ENCODE results near the gene NOL4L. TPM values are rescaled to one million over a fixed set of nuclear protein-coding genes. Genes with fewer than 3 reads are reported as not detected.

NOL4L gene
- total RNA-seq, 2 experiments from 2014 or later: 21.8 to 22.1 TPM

DNA sequence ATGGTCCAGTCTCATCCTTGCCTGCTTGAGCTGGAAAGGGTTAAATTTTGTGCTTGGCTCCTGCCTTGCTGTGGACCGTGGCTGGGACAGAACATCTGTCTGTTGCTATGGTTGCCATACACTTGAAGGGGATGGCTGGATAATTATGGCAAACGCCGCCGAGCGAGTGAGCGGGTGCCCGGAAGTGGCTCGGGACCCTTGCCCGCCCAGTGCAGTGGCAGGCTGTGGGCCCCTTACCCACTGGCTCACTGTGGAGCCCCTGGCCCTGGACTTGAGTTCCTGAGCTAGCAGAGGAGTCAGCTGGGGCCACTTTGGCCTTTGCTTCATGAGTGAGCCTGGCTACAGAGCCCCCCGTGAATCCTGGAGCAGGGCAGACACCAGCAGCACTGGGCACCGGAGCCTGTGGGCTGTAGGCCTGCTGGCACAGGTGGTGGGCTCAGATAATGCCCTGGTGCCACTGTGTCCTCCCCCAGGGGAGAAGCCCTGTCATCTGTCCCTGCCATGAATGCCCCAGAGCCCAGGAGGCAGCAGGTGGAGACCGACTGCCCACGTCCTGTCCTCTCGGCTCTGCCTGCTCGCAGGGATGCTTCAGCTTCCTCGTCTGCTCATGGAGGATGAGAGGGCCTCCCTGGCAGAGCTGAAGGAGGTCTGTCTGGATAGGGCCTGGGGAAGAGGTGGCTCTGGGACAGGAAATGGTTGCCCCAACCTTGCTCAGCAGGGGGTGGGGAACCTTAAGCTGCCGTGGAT, 25.5 kb upstream of the NOL4L start:
- intact Hi-C loops (cut with micrococcal nuclease): no loop called here
- H3K36me3 Mint-ChIP-seq: no peaks in the 10 kb centered on the region
- H3K9me3 Mint-ChIP-seq: no peaks in the 10 kb centered on the region
- H3K4me3 Mint-ChIP-seq: no peak overlapping the region
- no peaks in the 10 kb centered on the region for H3K4me1 Mint-ChIP-seq (ENCODE audit: low read depth)
- DNase-seq: no peak
- POLR2A ChIA-PET: interaction anchor here (0.6 kb wide), 1 partner anchor 11 kb away, joined by 3 read pairs; no protein-coding TSS in a partner anchor
- CTCF ChIA-PET: no interaction called here
- no peak overlapping the region for H3K27ac Mint-ChIP-seq
- H3K27me3 Mint-ChIP-seq: no peaks in the 10 kb centered on the region

- ChIA-PET POLR2A (no interaction called here), CTCF (no interaction called here)
- Mint-ChIP-seq H3K4me3 (no peak overlapping the region), H3K27me3 (no peaks in the 10 kb centered on the region), H3K9me3 (no peaks in the 10 kb centered on the region), H3K27ac (no peak overlapping the region), H3K36me3 (no peaks in the 10 kb centered on the region), H3K4me1 (ENCODE audit: low read depth) (no peaks in the 10 kb centered on the region)
- DNase-seq: no peak
- intact Hi-C loops (cut with micrococcal nuclease): no loop called here
Observed at GRCh38 chr20:32609993-32610392, 24.9 kb upstream of the NOL4L start.

- Mint-ChIP-seq H3K9me3 (no peaks in the 10 kb centered on the region), H3K36me3 (no peaks in the 10 kb centered on the region), H3K27me3 (no peaks in the 10 kb centered on the region), H3K4me1 (ENCODE audit: low read depth) (no peaks in the 10 kb centered on the region), H3K27ac (no peak overlapping the region), H3K4me3 (no peak overlapping the region)
- DNase-seq: no peak
- intact Hi-C loops (cut with micrococcal nuclease): no loop called here
- CTCF ChIA-PET: interaction anchor here (0.6 kb wide), 2 partner anchors 22 to 49 kb away, joined by 3 read pairs; no protein-coding TSS in a partner anchor
- POLR2A ChIA-PET: no interaction called here
Observed at GRCh38 chr20:32609111-32609773, 24.1 kb upstream of the NOL4L start.

- Mint-ChIP-seq H3K4me1 (ENCODE audit: low read depth) (no peaks in the 10 kb centered on the region), H3K27me3 (no peaks in the 10 kb centered on the region), H3K9me3 (no peaks in the 10 kb centered on the region), H3K36me3 (no peaks in the 10 kb centered on the region), H3K4me3 (no peak overlapping the region), H3K27ac (no peak overlapping the region)
- CTCF ChIA-PET: interaction anchor here (0.6 kb wide), 1 partner anchor 49 kb away, joined by 3 read pairs; no protein-coding TSS in a partner anchor
- POLR2A ChIA-PET: no interaction called here
- DNase-seq: no peak
- intact Hi-C loops (cut with micrococcal nuclease): no loop called here
Observed at GRCh38 chr20:32608664-32609015, 23.5 kb upstream of the NOL4L start.

DNA sequence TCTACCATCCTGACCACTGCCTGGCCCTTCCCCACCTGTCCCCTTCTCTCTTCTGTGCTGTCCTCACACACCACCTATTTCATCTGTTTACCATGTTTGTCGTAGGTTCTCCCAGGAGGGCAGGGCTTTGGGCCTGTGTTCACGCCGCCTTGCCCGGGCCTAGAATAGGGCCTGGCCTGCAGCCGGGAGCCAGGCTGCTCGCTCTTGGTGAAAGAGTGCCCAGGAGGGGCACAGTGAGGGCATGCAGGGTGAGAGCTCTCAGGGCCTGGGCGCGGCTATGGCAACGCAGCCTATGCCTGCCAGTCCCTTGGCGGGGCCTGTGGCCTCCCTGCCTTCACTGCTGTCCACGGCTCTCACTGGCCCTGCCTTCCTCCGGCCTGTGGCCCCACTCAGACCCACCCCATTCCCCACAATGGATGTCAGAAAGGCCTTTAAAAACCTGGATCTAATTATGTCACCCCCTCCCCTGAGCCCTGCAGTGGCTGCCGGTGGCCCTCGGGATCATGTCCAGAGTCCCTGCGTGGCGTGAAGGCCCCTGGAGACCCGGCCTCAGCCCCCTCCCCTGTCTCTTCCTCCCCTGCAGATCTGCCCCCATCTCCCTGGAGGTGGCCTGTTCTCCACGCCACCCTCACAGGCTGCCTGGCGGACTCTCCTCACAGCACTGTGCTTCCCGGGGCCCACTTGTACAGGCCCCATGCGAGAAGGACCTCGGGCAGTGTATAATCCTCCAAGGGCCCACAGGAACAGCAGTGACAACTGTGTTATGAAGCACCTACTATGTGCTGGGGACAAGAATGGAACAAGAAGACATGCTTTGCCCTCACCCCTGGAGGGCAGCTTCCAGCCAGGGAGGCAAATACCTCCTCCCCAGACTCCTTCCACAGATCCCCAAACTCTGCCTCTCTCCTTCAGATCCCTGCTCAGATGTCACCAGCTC, 22.9 kb upstream of the NOL4L start:
- Mint-ChIP-seq H3K27ac (no peak overlapping the region), H3K9me3 (no peaks in the 10 kb centered on the region), H3K4me1 (ENCODE audit: low read depth) (no peaks in the 10 kb centered on the region), H3K27me3 (no peaks in the 10 kb centered on the region), H3K36me3 (no peaks in the 10 kb centered on the region), H3K4me3 (no peak overlapping the region)
- CTCF ChIA-PET: interaction anchor here (0.6 kb wide), 1 partner anchor 50 kb away, joined by 3 read pairs; no protein-coding TSS in a partner anchor
- no peak for DNase-seq
- POLR2A ChIA-PET: no interaction called here
- intact Hi-C loops (cut with micrococcal nuclease): no loop called here

- Mint-ChIP-seq H3K9me3 (no peaks in the 10 kb centered on the region), H3K4me1 (ENCODE audit: low read depth) (no peaks in the 10 kb centered on the region), H3K36me3 (no peaks in the 10 kb centered on the region), H3K27me3 (no peaks in the 10 kb centered on the region), H3K4me3 (no peak overlapping the region), H3K27ac (no peak overlapping the region)
- CTCF ChIA-PET: no interaction called here
- DNase-seq: no peak
- intact Hi-C loops (cut with micrococcal nuclease): no loop called here
- POLR2A ChIA-PET: no interaction called here
Observed at GRCh38 chr20:32607324-32607723, 22.2 kb upstream of the NOL4L start.

DNA sequence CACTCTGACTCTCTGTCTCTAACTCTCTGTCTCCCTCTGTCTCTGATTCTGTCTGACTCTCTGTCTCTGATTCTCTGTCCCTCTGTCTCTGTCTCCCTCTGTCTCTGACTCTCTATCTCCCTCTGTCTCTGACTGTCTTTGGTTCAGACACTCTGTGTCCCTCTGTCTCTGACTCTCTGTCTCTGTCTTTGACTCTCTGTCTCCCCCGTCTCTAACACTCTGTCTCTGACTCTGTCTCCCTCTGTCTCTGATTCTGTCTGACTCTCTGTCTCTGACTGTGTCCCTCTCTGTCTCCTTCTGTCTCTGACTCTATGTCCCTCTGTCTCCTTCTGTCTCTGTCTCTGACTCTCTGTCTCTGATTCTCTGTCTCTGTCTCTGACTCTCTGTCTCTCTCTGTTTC, 21.7 kb upstream of the NOL4L start:
- intact Hi-C loops (cut with micrococcal nuclease): no loop called here

GRCh38 chr20:32606107-32606506, 21.0 kb upstream of the NOL4L start:
- H3K36me3 Mint-ChIP-seq: no peaks in the 10 kb centered on the region
- intact Hi-C loops (cut with micrococcal nuclease): no loop called here
- CTCF ChIA-PET: no interaction called here
- H3K4me3 Mint-ChIP-seq: no peak overlapping the region
- H3K27me3 Mint-ChIP-seq: no peaks in the 10 kb centered on the region
- no peak overlapping the region for H3K27ac Mint-ChIP-seq
- no peaks in the 10 kb centered on the region for H3K9me3 Mint-ChIP-seq
- DNase-seq: no peak
- POLR2A ChIA-PET: no interaction called here
- no peaks in the 10 kb centered on the region for H3K4me1 Mint-ChIP-seq (ENCODE audit: low read depth)

More for the DNA sequence above, 21.7 kb upstream of the NOL4L start:
- Mint-ChIP-seq H3K4me3 (no peak overlapping the region), H3K27me3 (no peaks in the 10 kb centered on the region), H3K36me3 (no peaks in the 10 kb centered on the region), H3K9me3 (no peaks in the 10 kb centered on the region), H3K27ac (no peak overlapping the region), H3K4me1 (ENCODE audit: low read depth) (no peaks in the 10 kb centered on the region)
- ChIA-PET POLR2A (no interaction called here), CTCF (no interaction called here)
- DNase-seq: no peak

- ChIA-PET CTCF (no interaction called here), POLR2A (no interaction called here)
- H3K36me3 Mint-ChIP-seq: no peaks in the 10 kb centered on the region
- H3K4me1 Mint-ChIP-seq (ENCODE audit: low read depth): no peaks in the 10 kb centered on the region
- intact Hi-C loops (cut with micrococcal nuclease): no loop called here
- no peaks in the 10 kb centered on the region for H3K27me3 Mint-ChIP-seq
- DNase-seq: no peak
- no peak overlapping the region for H3K4me3 Mint-ChIP-seq
- no peaks in the 10 kb centered on the region for H3K9me3 Mint-ChIP-seq
- no peak overlapping the region for H3K27ac Mint-ChIP-seq
Observed at GRCh38 chr20:32605167-32605656, 20.1 kb upstream of the NOL4L start.

DNA sequence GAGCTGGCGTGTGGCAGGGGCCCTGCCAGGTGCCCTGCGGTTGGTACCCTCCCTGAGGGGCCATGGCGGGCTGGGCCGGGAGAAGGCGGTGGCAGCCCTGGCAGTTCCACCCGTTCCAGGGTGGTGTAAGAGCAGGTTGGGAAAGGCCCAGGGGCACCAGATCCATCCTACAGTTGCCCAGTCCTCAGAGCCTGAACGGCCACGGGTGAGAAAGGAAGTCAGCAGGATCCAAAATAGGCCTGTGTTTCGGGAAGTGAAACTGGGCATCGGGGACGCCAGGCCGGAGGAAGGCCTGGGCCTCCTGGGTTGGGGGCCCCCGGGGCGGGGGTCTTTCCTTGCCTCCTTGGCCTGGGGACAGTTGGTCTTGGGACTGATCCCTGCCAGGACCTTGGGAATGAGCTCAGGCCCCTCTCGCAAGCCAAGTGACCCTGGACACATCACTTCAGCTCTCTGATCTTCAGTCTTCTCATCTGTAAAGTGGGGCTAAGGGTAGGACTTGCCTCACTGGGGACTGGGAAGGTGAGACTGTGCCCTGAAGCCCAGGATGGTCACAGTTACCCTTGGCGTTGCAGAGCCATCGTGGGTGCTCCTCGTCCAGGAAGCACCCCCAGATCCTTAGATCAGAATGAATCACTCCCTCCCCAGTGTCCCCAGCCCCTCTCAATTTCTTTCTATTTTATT, 18.1 kb upstream of the NOL4L start:
- CTCF ChIA-PET: no interaction called here
- Mint-ChIP-seq H3K36me3 (no peaks in the 10 kb centered on the region), H3K27me3 (no peaks in the 10 kb centered on the region), H3K4me1 (ENCODE audit: low read depth) (no peaks in the 10 kb centered on the region), H3K4me3 (no peak overlapping the region), H3K27ac (no peak overlapping the region), H3K9me3 (no peaks in the 10 kb centered on the region)
- no peak for DNase-seq
- POLR2A ChIA-PET: no interaction called here
- intact Hi-C loops (cut with micrococcal nuclease): no loop called here

DNA sequence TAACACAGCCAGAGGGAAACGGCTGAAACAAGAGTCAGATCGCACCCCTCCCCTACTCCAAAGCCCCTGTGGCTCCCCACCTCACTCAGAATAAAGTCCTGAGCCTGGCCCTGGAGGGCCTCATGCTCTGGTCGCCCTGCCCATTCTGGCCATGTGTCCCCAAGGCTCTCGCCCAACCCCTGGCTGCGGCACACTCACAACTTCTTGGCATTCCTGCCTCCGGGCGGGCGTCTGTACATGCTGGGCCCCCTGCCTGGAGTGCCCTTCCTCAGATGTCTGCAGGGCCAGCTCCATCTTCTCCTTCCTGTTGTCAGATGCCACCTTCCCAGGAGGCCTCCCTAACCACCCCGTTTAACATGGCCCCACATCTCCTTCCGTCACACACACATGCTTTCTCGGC, 17.1 kb upstream of the NOL4L start:
- no peaks in the 10 kb centered on the region for H3K27me3 Mint-ChIP-seq
- H3K9me3 Mint-ChIP-seq: no peaks in the 10 kb centered on the region
- H3K4me3 Mint-ChIP-seq: no peak overlapping the region
- intact Hi-C loops (cut with micrococcal nuclease): no loop called here
- no peak for DNase-seq
- H3K4me1 Mint-ChIP-seq (ENCODE audit: low read depth): no peaks in the 10 kb centered on the region
- H3K27ac Mint-ChIP-seq: no peak overlapping the region
- H3K36me3 Mint-ChIP-seq: no peaks in the 10 kb centered on the region
- ChIA-PET POLR2A (no interaction called here), CTCF (no interaction called here)

Measured in activated CD4-positive, alpha-beta memory T cell treated with anti-CD3 and anti-CD28 coated beads for 36 hours (primary cell).